Activated CD4-positive, alpha-beta T cell treated with anti-CD3 and anti-CD28 coated beads for 1 hour (primary cell): ENCODE measurements around the gene GYG2.
"Not testable (repeated sequence)": the region's sequence is repeated elsewhere in the genome, so short reads cannot be mapped to it uniquely, and the experiment has no call there.

Experiments
- DNase-seq: peaks from one replicate; pipeline ENCODE4 v3.0.0-alpha.2; 2020

The GYG2 gene

GRCh38 chrX:2874222-2875135 lies 45.7 kb downstream of the GYG2 start:
- DNase-seq: no peak

- DNase-seq: no peak
These were observed 46.4 kb downstream of the GYG2 start for GRCh38 chrX:2875136-2875481.

GRCh38 chrX:2875798-2876399 lies 47.2 kb downstream of the GYG2 start:
- DNase-seq: no peak

- DNase-seq: no peak
These were observed 49.8 kb downstream of the GYG2 start for GRCh38 chrX:2878563-2878962.

- no peak for DNase-seq
These were observed 50.9 kb downstream of the GYG2 start for GRCh38 chrX:2879670-2880069.

- DNase-seq: no peak
These were observed 55.0 kb downstream of the GYG2 start for GRCh38 chrX:2883770-2884169.

- DNase-seq: no peak
These were observed 59.6 kb downstream of the GYG2 start for GRCh38 chrX:2888309-2888708.

- DNase-seq: no peak
These were observed 60.4 kb downstream of the GYG2 start for GRCh38 chrX:2889045-2889605.

- not testable (repeated sequence) for DNase-seq
These were observed 61.2 kb downstream of the GYG2 start for GRCh38 chrX:2889706-2890490.

GRCh38 chrX:2890536-2891460 lies 62.1 kb downstream of the GYG2 start:
- DNase-seq: not testable (repeated sequence)

- no peak for DNase-seq
These were observed 64.1 kb downstream of the GYG2 start for GRCh38 chrX:2892816-2893215.

- no peak for DNase-seq
These were observed 66.2 kb downstream of the GYG2 start for GRCh38 chrX:2894885-2895292.

GRCh38 chrX:2897311-2897689 lies 68.6 kb downstream of the GYG2 start:
- DNase-seq: no peak

GRCh38 chrX:2897690-2898623 lies 69.2 kb downstream of the GYG2 start:
- DNase-seq: not testable (repeated sequence)

- DNase-seq: no peak
These were observed 70.2 kb downstream of the GYG2 start for GRCh38 chrX:2898846-2899512.

- DNase-seq: no peak
These were observed 72.8 kb downstream of the GYG2 start for GRCh38 chrX:2901367-2902036.

GRCh38 chrX:2902841-2903240 lies 74.1 kb downstream of the GYG2 start:
- DNase-seq: no peak

GRCh38 chrX:2903366-2903765 lies 74.6 kb downstream of the GYG2 start:
- no peak for DNase-seq

- DNase-seq: no peak
These were observed 78.6 kb downstream of the GYG2 start for GRCh38 chrX:2907295-2907694.

GRCh38 chrX:2908125-2908685 lies 79.5 kb downstream of the GYG2 start:
- DNase-seq: no peak
